HepG2 (cell line): ENCODE data around the gene MRPL38. TPM values are rescaled to one million over a fixed set of nuclear protein-coding genes. Genes with fewer than 3 reads are reported as not detected.
"Not testable (repeated sequence)": the region's sequence is repeated elsewhere in the genome, so short reads cannot be mapped to it uniquely, and the experiment has no call there.

Experiments
- ATAC-seq: fragments of 200-7000 bp; cut with Tn5 transposase; 3 replicates; pipeline ENCODE4 v1.9.1; 2020; ENCODE audit warnings: mild to moderate bottlenecking, moderate library complexity
- BruUV-seq: library from RNA; stranded (reverse); fragments of 400-500 nt; replicated peaks from 2 replicates; lab custom pipeline; 2021; lab: Mats Ljungman, UMichigan
- CTCF ChIA-PET: fragments of 300-600 bp; formaldehyde crosslinking; extraction: SDS; loops from one replicate; lab custom pipeline; 2021; ENCODE audit warnings: low total read pairs, inconsistent platforms, low intra/inter-chr PET ratio; lab: Yijun Ruan, JAX
- POLR2A ChIA-PET: fragments of 350-600 bp; sonication (Branson Sonifier 250); formaldehyde crosslinking; loops from one replicate; lab custom pipeline; 2020; ENCODE audit warnings: antibody characterized with exemption, inconsistent platforms; lab: Yijun Ruan, JAX
- DNase-seq: peaks from one replicate; pipeline ENCODE4 v3.0.0-alpha.2; 2015; ENCODE audit warnings: low spot score
- FAIRE-seq: peaks from 3 replicates; lab custom pipeline; 2011; peaks lifted over from hg19 to GRCh38; lab: Jason Lieb, UNC
- H2AFZ ChIP-seq: one replicate; pipeline ENCODE4 v1.6.1; 2011; ENCODE audit warnings: low read length, inconsistent platforms
- H3K27ac ChIP-seq: fragments of 300-600 bp; 3 replicates; pipeline ENCODE4 v1.8.0; 2011; ENCODE audit warnings: mixed run types, mild to moderate bottlenecking, mixed read lengths, low read length, inconsistent platforms; ENCODE audit not compliant: insufficient read depth; ENCODE audit errors: extremely low read length
- H3K27me3 ChIP-seq, 2 experiments: fragments of 200-600 bp in 1 of 2; 2 replicates in 1 of 2; 3 replicates in 1 of 2; pipeline versions ENCODE4 v1.6.0 to v1.8.0; 2011; ENCODE audit warnings: low read length in 2 of 2, mild to moderate bottlenecking in 2 of 2, moderate library complexity in 2 of 2, inconsistent platforms in 1 of 2; ENCODE audit not compliant: insufficient read depth in 2 of 2, control insufficient read depth in 1 of 2
- H3K36me3 ChIP-seq, 2 experiments: fragments of 200-600 bp in 1 of 2; replicated peaks in 1 of 2; 2 replicates in 1 of 2; 3 replicates in 1 of 2; pipeline versions ENCODE4 v1.5.1 to v1.8.0; 2011; ENCODE audit warnings: low read length in 2 of 2, inconsistent platforms in 1 of 2; ENCODE audit not compliant: insufficient read depth in 2 of 2, control insufficient read depth in 1 of 2
- H3K4me1 ChIP-seq: 2 replicates; pipeline ENCODE4 v1.5.1; 2012; ENCODE audit warnings: low read length, inconsistent platforms; ENCODE audit not compliant: insufficient read depth
- H3K4me2 ChIP-seq: 2 replicates; pipeline ENCODE4 v1.6.0; 2011; ENCODE audit warnings: low read depth, low read length, inconsistent platforms
- H3K4me3 ChIP-seq, 3 experiments: fragments of 200-600 bp in 1 of 3; sonication (generic), shearing (Covaris generic) in 1 of 3; replicated peaks in 1 of 3; 2 replicates each; pipeline ENCODE4 v1.5.1; 2011 to 2016; ENCODE audit warnings: low read length in 3 of 3, inconsistent platforms in 2 of 3, low read depth in 2 of 3, mild to moderate bottlenecking in 2 of 3, control low read depth in 1 of 3, mixed read lengths in 1 of 3; ENCODE audit not compliant: insufficient read depth in 1 of 3
- H3K79me2 ChIP-seq: one replicate; pipeline ENCODE4 v1.6.1; 2011; ENCODE audit warnings: low read length, inconsistent platforms; ENCODE audit not compliant: insufficient read depth
- H3K9ac ChIP-seq: 2 replicates; pipeline ENCODE4 v1.6.0; 2011; ENCODE audit warnings: mild to moderate bottlenecking, low read depth, low read length, inconsistent platforms; ENCODE audit not compliant: insufficient read depth
- H3K9me3 ChIP-seq: 2 replicates; pipeline ENCODE4 v1.5.1; 2012; ENCODE audit warnings: mild to moderate bottlenecking, low read length
- H4K20me1 ChIP-seq: 2 replicates; pipeline ENCODE4 v1.6.0; 2011; ENCODE audit warnings: inconsistent platforms, mild to moderate bottlenecking, low read length, moderate library complexity; ENCODE audit not compliant: insufficient read depth
- FOSL1 ChIP-seq: sonication (generic); formaldehyde crosslinking; IDR thresholded peaks from 2 replicates; pipeline ENCODE4 v1.9.0; 2021; ENCODE audit warnings: missing genetic modification reagents, borderline replicate concordance
- SAFB2 ChIP-seq: sonication (generic); formaldehyde crosslinking; IDR thresholded peaks from 2 replicates; pipeline ENCODE4 v1.5.1; 2020; ENCODE audit warnings: missing genetic modification reagents, low read depth, mild to moderate bottlenecking, borderline replicate concordance
- ZNF121 ChIP-seq: sonication (generic); formaldehyde crosslinking; IDR thresholded peaks from 2 replicates; pipeline ENCODE4 v1.5.0; 2020; ENCODE audit warnings: mild to moderate bottlenecking, missing genetic modification reagents
- ZNF430 ChIP-seq: sonication (generic); formaldehyde crosslinking; IDR thresholded peaks from 2 replicates; pipeline ENCODE4 v1.9.0; 2021; ENCODE audit warnings: mild to moderate bottlenecking, missing genetic modification reagents
- WGBS: methylation state at CpG from one replicate; pipeline ENCODE4 v1.1.6; 2017; ENCODE audit warnings: low lambda C conversion rate; 5-methylcytosine and 5-hydroxymethylcytosine counted together
- in situ Hi-C: cut with HindIII; loops from 2 replicates; pipeline ENCODE4 v1.10.0; 2017; ENCODE audit warnings: low pct_unique_long_range_greater_than_20kb; ENCODE audit not compliant: extremely low pct_ligation_motif_present
- intact Hi-C: fragments of 100-400 bp; cut with micrococcal nuclease; formaldehyde crosslinking; loops from one replicate; pipeline ENCODE4 v1.10.0; 2022; ENCODE audit not compliant: unreplicated experiment
- polyA plus RNA-seq, 8 experiments: library from polyadenylated mRNA; depleted of rRNA in 3 of 8; stranded (reverse) in 7 of 8; unstranded in 1 of 8; fragments of >200 nt; fragmentation: Illumina TruSeq in 4 of 8; extraction: Trizol in 4 of 8; gene quantifications; 2 replicates each; pipeline versions ENCODE4 v1.2.1 to v1.2.3, GENCODE V29; 2011 to 2016; ENCODE audit warnings: low read depth in 4 of 8, missing spikeins in 1 of 8, mixed read lengths in 1 of 8; ENCODE audit not compliant: insufficient read depth in 1 of 8
- total RNA-seq, 5 experiments: library from RNA; depleted of rRNA; stranded (reverse); fragments of >200 nt; fragmentation: Illumina TruSeq; extraction: Trizol; gene quantifications; 2 replicates each; pipeline ENCODE4 v1.2.3, GENCODE V29; 2016; ENCODE audit warnings: low read depth in 1 of 5
- TF ChIP-seq, protein P1 (sequence below): sonication (generic); formaldehyde crosslinking; IDR thresholded peaks from 2 replicates; pipeline ENCODE4 v1.5.1; 2020; ENCODE audit warnings: mild to moderate bottlenecking, missing genetic modification reagents, moderate library complexity
- TF ChIP-seq, protein P2 (sequence below): sonication (generic); formaldehyde crosslinking; IDR thresholded peaks from 2 replicates; pipeline ENCODE4 v1.5.0; 2020; ENCODE audit warnings: mild to moderate bottlenecking, missing genetic modification reagents

The MRPL38 gene
- total and polyA plus RNA-seq, 2 of the 13 experiments (the other 11 are each of a cell fraction or from before 2014, with no cell fraction given): 83.7 to 125 TPM

DNA sequence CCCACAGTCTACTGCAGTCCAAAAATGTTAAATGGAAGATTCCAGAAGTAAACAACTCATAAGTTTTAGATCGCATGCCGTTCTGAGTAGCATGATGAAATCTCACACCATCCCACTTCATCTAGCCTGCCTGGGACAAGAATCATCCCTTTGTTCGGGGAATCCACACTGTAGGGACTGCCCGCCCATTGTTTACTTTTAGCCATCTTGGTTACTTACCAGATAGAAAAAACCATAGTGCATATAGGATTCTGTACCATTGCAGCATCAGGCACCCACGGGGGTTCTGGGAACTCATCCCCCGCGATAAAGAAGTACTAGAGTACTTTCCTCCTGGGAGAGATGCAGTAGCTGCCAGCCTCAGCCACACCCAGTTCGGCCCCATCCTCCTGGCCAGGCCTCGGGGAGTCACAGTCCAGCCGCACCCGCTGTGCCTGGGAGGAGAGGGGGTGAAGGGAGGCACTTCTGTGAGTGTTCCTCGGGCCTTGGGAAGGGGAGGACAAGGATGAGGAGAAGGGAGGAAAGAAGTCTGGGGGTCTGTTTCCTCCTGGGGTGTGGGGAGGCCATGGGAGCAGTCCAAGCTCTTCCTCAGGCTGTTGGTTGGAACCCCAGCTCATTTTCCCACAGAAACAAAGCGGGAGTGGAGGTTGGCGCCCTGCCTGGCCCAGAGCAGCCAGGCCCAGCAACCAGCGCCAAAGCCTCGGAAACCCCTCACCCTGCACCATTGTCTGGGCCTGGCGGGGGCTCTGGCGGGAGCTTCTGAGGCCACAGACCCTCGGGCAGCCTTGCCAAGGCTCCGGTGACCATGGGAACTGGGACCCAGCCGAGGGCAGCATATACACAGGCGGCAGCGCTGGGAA lies 35.2 kb downstream of the MRPL38 start (continued):
- TF ChIP-seq FOSL1 (CRISPR knock-in tag): no peak
- TF ChIP-seq, all 625 proteins: peak for 287

DNA sequence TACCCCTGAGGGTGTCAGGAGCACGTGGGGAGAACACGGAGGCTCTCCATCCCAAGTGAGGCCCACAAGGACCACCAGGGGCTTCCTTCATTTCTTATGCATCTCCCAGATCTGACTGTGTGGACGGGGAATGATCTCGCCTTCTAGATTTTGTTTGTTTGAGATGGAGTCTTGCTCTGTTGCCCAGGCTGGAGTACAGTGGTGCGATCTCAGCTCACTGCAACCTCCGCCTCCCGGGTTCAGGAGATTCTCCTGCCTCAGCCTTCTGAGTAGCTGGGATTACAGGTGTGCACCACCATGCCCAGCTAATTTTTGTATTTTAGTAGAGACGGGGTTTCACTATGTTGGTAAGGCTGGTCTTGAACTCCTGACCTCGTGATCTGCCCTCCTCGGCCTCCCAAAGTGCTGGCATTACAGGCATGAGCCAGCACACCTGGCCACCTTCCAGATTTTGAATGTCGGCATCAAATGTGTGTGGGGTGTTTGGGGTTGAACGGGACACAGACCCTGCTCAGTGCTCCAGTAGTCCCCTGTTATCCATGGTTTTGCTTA lies 35.9 kb downstream of the MRPL38 start:
- CTCF ChIA-PET, FAIRE-seq: not testable (repeated sequence)
- peak overlapping the region; percentile 83 for H3K27ac ChIP-seq
- TF ChIP-seq SAFB2 (CRISPR knock-in tag) (0 out of 2 replicates have a peak, but pooled peaks have one; percentile 84), ZNF430 (CRISPR knock-in tag) (peak; percentile 56; the same call in 1 of the 2 replicates), ZNF121 (CRISPR knock-in tag) (peak; percentile 97)
- TF ChIP-seq, protein P1, sequence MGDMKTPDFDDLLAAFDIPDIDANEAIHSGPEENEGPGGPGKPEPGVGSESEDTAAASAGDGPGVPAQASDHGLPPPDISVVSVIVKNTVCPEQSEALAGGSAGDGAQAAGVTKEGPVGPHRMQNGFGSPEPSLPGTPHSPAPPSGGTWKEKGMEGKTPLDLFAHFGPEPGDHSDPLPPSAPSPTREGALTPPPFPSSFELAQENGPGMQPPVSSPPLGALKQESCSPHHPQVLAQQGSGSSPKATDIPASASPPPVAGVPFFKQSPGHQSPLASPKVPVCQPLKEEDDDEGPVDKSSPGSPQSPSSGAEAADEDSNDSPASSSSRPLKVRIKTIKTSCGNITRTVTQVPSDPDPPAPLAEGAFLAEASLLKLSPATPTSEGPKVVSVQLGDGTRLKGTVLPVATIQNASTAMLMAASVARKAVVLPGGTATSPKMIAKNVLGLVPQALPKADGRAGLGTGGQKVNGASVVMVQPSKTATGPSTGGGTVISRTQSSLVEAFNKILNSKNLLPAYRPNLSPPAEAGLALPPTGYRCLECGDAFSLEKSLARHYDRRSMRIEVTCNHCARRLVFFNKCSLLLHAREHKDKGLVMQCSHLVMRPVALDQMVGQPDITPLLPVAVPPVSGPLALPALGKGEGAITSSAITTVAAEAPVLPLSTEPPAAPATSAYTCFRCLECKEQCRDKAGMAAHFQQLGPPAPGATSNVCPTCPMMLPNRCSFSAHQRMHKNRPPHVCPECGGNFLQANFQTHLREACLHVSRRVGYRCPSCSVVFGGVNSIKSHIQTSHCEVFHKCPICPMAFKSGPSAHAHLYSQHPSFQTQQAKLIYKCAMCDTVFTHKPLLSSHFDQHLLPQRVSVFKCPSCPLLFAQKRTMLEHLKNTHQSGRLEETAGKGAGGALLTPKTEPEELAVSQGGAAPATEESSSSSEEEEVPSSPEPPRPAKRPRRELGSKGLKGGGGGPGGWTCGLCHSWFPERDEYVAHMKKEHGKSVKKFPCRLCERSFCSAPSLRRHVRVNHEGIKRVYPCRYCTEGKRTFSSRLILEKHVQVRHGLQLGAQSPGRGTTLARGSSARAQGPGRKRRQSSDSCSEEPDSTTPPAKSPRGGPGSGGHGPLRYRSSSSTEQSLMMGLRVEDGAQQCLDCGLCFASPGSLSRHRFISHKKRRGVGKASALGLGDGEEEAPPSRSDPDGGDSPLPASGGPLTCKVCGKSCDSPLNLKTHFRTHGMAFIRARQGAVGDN (CRISPR knock-in tag): peak; percentile 39; the same call in 1 of the 2 replicates
- TF ChIP-seq, protein P2, sequence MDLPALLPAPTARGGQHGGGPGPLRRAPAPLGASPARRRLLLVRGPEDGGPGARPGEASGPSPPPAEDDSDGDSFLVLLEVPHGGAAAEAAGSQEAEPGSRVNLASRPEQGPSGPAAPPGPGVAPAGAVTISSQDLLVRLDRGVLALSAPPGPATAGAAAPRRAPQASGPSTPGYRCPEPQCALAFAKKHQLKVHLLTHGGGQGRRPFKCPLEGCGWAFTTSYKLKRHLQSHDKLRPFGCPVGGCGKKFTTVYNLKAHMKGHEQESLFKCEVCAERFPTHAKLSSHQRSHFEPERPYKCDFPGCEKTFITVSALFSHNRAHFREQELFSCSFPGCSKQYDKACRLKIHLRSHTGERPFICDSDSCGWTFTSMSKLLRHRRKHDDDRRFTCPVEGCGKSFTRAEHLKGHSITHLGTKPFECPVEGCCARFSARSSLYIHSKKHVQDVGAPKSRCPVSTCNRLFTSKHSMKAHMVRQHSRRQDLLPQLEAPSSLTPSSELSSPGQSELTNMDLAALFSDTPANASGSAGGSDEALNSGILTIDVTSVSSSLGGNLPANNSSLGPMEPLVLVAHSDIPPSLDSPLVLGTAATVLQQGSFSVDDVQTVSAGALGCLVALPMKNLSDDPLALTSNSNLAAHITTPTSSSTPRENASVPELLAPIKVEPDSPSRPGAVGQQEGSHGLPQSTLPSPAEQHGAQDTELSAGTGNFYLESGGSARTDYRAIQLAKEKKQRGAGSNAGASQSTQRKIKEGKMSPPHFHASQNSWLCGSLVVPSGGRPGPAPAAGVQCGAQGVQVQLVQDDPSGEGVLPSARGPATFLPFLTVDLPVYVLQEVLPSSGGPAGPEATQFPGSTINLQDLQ (CRISPR knock-in tag): peak; percentile 69; the same call in 1 of the 2 replicates

More for the DNA sequence above, 35.9 kb downstream of the MRPL38 start:
- Histone ChIP-seq H3K4me2 (peak overlapping the region; percentile 84), H3K4me3 (peak overlapping the region in 1 of 3 experiments; percentile 75; a peak in 1 of 6 replicates), H3K9ac (peak overlapping the region; percentile 85), H3K4me1 (peaks cover 94% of the 10 kb centered on the region)
- H4K20me1 ChIP-seq, H2AFZ ChIP-seq, H3K27me3 ChIP-seq, ATAC-seq, H3K9me3 ChIP-seq, H3K79me2 ChIP-seq, H3K36me3 ChIP-seq, in situ Hi-C loops, DNase-seq: not testable (repeated sequence)
- WGBS: 55% methylated on average over 12 of the region's 12 CpGs
- POLR2A ChIA-PET: interaction anchor here (1.3 to 13.8 kb wide), 7 partner anchors 9 to 104 kb away, joined by 5 to 454 read pairs (median 15); partner anchors contain the start of genes GALK1, TRIM47, TRIM65 and UNC13D
- BruUV-seq: TSS peak; percentile 58
- intact Hi-C loops: loop anchor here (2.0 kb wide), 1 partner anchor 14 kb away; the partner anchor contains the start of gene WBP2
